PC-3 (cell line): ENCODE results near the gene USP53.

ENCODE experiments used
- EZH2 ChIP-seq: fragments of 300-600 bp; sonication (generic); IDR thresholded peaks from one replicate; pipeline ENCODE4 v1.6.1; 2017; ENCODE audit warnings: antibody characterized with exemption, mild to moderate bottlenecking, low read length; ENCODE audit not compliant: unreplicated experiment
- EZH2phosphoT487 ChIP-seq: fragments of 300-600 bp; sonication (generic); IDR thresholded peaks from 2 replicates; pipeline ENCODE4 v1.6.1; 2018; ENCODE audit warnings: mild to moderate bottlenecking, antibody characterized with exemption, low read length, borderline replicate concordance
- TF ChIP-seq, protein P1 (sequence below): fragments of 300-600 bp; sonication (generic); conservative IDR thresholded peaks from 2 replicates; pipeline ENCODE4 v1.5.1; 2017; ENCODE audit warnings: antibody characterized with exemption, low read depth, mild to moderate bottlenecking, low read length

- TF ChIP-seq EZH2, result no peak
- TF ChIP-seq, protein P1, sequence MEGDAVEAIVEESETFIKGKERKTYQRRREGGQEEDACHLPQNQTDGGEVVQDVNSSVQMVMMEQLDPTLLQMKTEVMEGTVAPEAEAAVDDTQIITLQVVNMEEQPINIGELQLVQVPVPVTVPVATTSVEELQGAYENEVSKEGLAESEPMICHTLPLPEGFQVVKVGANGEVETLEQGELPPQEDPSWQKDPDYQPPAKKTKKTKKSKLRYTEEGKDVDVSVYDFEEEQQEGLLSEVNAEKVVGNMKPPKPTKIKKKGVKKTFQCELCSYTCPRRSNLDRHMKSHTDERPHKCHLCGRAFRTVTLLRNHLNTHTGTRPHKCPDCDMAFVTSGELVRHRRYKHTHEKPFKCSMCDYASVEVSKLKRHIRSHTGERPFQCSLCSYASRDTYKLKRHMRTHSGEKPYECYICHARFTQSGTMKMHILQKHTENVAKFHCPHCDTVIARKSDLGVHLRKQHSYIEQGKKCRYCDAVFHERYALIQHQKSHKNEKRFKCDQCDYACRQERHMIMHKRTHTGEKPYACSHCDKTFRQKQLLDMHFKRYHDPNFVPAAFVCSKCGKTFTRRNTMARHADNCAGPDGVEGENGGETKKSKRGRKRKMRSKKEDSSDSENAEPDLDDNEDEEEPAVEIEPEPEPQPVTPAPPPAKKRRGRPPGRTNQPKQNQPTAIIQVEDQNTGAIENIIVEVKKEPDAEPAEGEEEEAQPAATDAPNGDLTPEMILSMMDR, result no peak
- TF ChIP-seq EZH2phosphoT487, result no peak
These were observed 46.7 kb upstream of the USP53 start for GRCh38 chr4:119165767-119166166.
